HepG2 (cell line): Measurements from ENCODE around the gene RPA1. TPM values are rescaled to one million over a fixed set of nuclear protein-coding genes. Genes with fewer than 3 reads are reported as not detected.

ENCODE experiments used
- AGO2 ChIP-seq: fragments of 200-400 bp; formaldehyde crosslinking; optimal IDR thresholded peaks from 2 replicates; pipeline ENCODE3; 2017; ENCODE audit warnings: mild to moderate bottlenecking, low read depth, low read length, moderate library complexity
- ARID2 ChIP-seq: sonication (generic); formaldehyde crosslinking; IDR thresholded peaks from 2 replicates; pipeline ENCODE4 v1.8.1; 2022; ENCODE audit warnings: mild to moderate bottlenecking, missing genetic modification reagents, borderline replicate concordance
- CREM ChIP-seq, 2 experiments: sonication (generic) in 1 of 2; formaldehyde crosslinking in 1 of 2; IDR thresholded peaks; 2 replicates each; pipeline versions ENCODE4 v1.4.0 to v1.6.1; 2016 to 2020; ENCODE audit warnings: antibody characterized with exemption in 1 of 2, mild to moderate bottlenecking in 1 of 2, missing genetic modification reagents in 1 of 2
- FOXA3 ChIP-seq: IDR thresholded peaks from 2 replicates; pipeline ENCODE4 v1.6.1; 2016; ENCODE audit warnings: missing genetic modification reagents, missing compliant biosample characterization
- HNRNPLL ChIP-seq: fragments of 200-400 bp; formaldehyde crosslinking; IDR thresholded peaks from 2 replicates; pipeline ENCODE4 v1.6.1; 2017; ENCODE audit warnings: mild to moderate bottlenecking, low read depth, low read length; ENCODE audit not compliant: poor library complexity, severe bottlenecking
- IRX3 ChIP-seq: sonication (generic); formaldehyde crosslinking; IDR thresholded peaks from 2 replicates; pipeline ENCODE4 v1.8.1; 2023; ENCODE audit warnings: mild to moderate bottlenecking, low read depth, missing genetic modification reagents, borderline replicate concordance
- POLR2A ChIP-seq, 2 experiments: IDR thresholded peaks; 2 replicates each; pipeline ENCODE4 v1.6.1; 2011; ENCODE audit warnings: low read depth in 2 of 2, low read length in 2 of 2, mild to moderate bottlenecking in 1 of 2, moderate library complexity in 1 of 2; ENCODE audit not compliant: insufficient read depth in 1 of 2
- POLR2G ChIP-seq: fragments of 200-400 bp; formaldehyde crosslinking; IDR thresholded peaks from 2 replicates; pipeline ENCODE4 v1.6.1; 2018; ENCODE audit warnings: mild to moderate bottlenecking, low read depth, low read length, moderate library complexity
- RARA ChIP-seq: IDR thresholded peaks from 2 replicates; pipeline ENCODE4 v1.6.1; 2016; ENCODE audit warnings: missing genetic modification reagents, missing compliant biosample characterization
- SIN3A ChIP-seq: IDR thresholded peaks from 2 replicates; pipeline ENCODE4 v1.6.1; 2011; ENCODE audit warnings: low read depth, mild to moderate bottlenecking, control low read depth, low read length, borderline replicate concordance
- SMAD3 ChIP-seq: sonication (generic); formaldehyde crosslinking; IDR thresholded peaks from 2 replicates; pipeline ENCODE4 v1.4.0; 2020; ENCODE audit warnings: missing genetic modification reagents
- SNAI1 ChIP-seq: sonication (generic); formaldehyde crosslinking; IDR thresholded peaks from 2 replicates; pipeline ENCODE4 v1.5.0; 2020; ENCODE audit warnings: mild to moderate bottlenecking, missing genetic modification reagents, borderline replicate concordance
- SPEN ChIP-seq: sonication (generic); formaldehyde crosslinking; IDR thresholded peaks from 2 replicates; pipeline ENCODE4 v1.5.1; 2020; ENCODE audit warnings: low read depth, mild to moderate bottlenecking, missing genetic modification reagents
- TBL1XR1 ChIP-seq: fragments of 150-350 bp; IDR thresholded peaks from 2 replicates; pipeline ENCODE4 v1.6.1; 2014; ENCODE audit warnings: borderline replicate concordance, low read length; ENCODE audit not compliant: partially characterized antibody
- TGIF2 ChIP-seq: IDR thresholded peaks from 2 replicates; pipeline ENCODE4 v1.6.1; 2016; ENCODE audit warnings: control low read depth, missing compliant biosample characterization
- THYN1 ChIP-seq: sonication (generic); formaldehyde crosslinking; IDR thresholded peaks from 2 replicates; pipeline ENCODE4 v1.8.1; 2023; ENCODE audit warnings: low read depth, mild to moderate bottlenecking, moderate library complexity, missing genetic modification reagents, borderline replicate concordance
- ZBTB10 ChIP-seq: sonication (generic); formaldehyde crosslinking; IDR thresholded peaks from 2 replicates; pipeline ENCODE4 v1.4.0; 2020; ENCODE audit warnings: missing genetic modification reagents, borderline replicate concordance
- ZBTB21 ChIP-seq: sonication (generic); formaldehyde crosslinking; IDR thresholded peaks from 2 replicates; pipeline ENCODE4 v1.4.0; 2020; ENCODE audit warnings: missing genetic modification reagents
- ZFP90 ChIP-seq: sonication (generic); formaldehyde crosslinking; IDR thresholded peaks from 2 replicates; pipeline ENCODE4 v1.8.0; 2022; ENCODE audit warnings: missing genetic modification reagents, mild to moderate bottlenecking, inconsistent platforms, borderline replicate concordance
- ZHX1 ChIP-seq: sonication (generic); formaldehyde crosslinking; IDR thresholded peaks from 2 replicates; pipeline ENCODE4 v1.8.1; 2022; ENCODE audit warnings: low read depth, mild to moderate bottlenecking, missing genetic modification reagents
- ZNF431 ChIP-seq: sonication (generic); formaldehyde crosslinking; IDR thresholded peaks from 2 replicates; pipeline ENCODE4 v1.9.0; 2022; ENCODE audit warnings: missing genetic modification reagents, low read depth, mild to moderate bottlenecking, borderline replicate concordance
- ZNF564 ChIP-seq: sonication (generic); formaldehyde crosslinking; IDR thresholded peaks from 2 replicates; pipeline ENCODE4 v1.8.1; 2023; ENCODE audit warnings: mild to moderate bottlenecking, missing genetic modification reagents
- ZSCAN9 ChIP-seq: IDR thresholded peaks from 2 replicates; pipeline ENCODE4 v1.6.1; 2016; ENCODE audit warnings: borderline replicate concordance
- polyA plus RNA-seq, 8 experiments: library from polyadenylated mRNA; depleted of rRNA in 3 of 8; stranded (reverse) in 7 of 8; unstranded in 1 of 8; fragments of >200 nt; fragmentation: Illumina TruSeq in 4 of 8; extraction: Trizol in 4 of 8; gene quantifications; 2 replicates each; pipeline versions ENCODE4 v1.2.1 to v1.2.3, GENCODE V29; 2011 to 2016; ENCODE audit warnings: low read depth in 4 of 8, missing spikeins in 1 of 8, mixed read lengths in 1 of 8; ENCODE audit not compliant: insufficient read depth in 1 of 8
- total RNA-seq, 5 experiments: library from RNA; depleted of rRNA; stranded (reverse); fragments of >200 nt; fragmentation: Illumina TruSeq; extraction: Trizol; gene quantifications; 2 replicates each; pipeline ENCODE4 v1.2.3, GENCODE V29; 2016; ENCODE audit warnings: low read depth in 1 of 5
- TF ChIP-seq, protein P1 (sequence below): IDR thresholded peaks from 2 replicates; pipeline ENCODE4 v1.6.1; 2016; ENCODE audit warnings: missing compliant biosample characterization, missing genetic modification reagents, borderline replicate concordance

The RPA1 gene
- total and polyA plus RNA-seq, 2 of the 13 experiments (the other 11 are each of a cell fraction or from before 2014, with no cell fraction given), result 13.9 to 37.6 TPM

DNA sequence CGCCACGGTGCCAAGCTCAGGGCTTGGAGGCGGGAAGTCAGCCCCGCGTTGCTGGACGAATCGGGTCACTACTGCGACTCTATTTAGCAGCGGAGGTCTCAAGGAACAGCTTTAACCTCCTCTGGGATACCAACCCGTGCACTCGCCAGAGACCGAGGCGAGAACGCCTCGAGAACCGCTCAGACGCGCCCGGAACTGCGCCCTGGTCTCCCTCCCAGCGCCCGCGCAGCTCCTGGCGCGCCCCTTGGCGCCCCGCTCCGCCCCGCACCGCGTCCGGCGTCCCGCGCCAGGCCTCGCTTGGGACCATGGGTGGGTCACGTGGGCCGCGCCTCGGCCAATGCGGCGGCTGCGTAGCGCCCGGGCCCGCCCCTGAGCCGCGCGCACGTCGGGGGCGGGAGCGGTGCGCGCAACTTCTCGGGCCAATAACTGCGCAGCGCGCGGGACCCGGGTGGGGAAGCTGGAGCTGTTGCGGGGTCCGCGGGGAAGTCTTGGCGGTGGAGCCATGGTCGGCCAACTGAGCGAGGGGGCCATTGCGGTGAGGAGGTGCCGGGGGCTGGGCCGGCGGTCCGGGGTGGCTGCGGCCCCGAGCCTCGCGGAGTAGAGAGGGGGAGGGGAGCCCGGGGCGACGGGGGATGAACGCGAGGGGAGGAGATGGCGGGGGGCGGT is at the start of gene RPA1, which contains the start of gene SMYD4 (continued):
- no peak for TF ChIP-seq IRX3 (CRISPR knock-in tag)
- TF ChIP-seq, protein P1, sequence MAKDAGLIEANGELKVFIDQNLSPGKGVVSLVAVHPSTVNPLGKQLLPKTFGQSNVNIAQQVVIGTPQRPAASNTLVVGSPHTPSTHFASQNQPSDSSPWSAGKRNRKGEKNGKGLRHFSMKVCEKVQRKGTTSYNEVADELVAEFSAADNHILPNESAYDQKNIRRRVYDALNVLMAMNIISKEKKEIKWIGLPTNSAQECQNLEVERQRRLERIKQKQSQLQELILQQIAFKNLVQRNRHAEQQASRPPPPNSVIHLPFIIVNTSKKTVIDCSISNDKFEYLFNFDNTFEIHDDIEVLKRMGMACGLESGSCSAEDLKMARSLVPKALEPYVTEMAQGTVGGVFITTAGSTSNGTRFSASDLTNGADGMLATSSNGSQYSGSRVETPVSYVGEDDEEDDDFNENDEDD (CRISPR knock-in tag), result peak; percentile 96
- 0 out of 2 replicates have a peak, but pooled peaks have one; percentile 51 for TF ChIP-seq ZNF564 (CRISPR knock-in tag)
- TF ChIP-seq POLR2A (IDR thresholded peaks at IDR 0.05; ENCODE audit: insufficient read depth in 1 of 2, low read depth in 2 of 2, low read length in 2 of 2), result peak; percentile 74 to 93
- peak; percentile 86 for TF ChIP-seq POLR2G
- no peak for TF ChIP-seq SMAD3
- no peak for TF ChIP-seq TBL1XR1
- no peak for TF ChIP-seq AGO2
- no peak for TF ChIP-seq RARA (CRISPR knock-in tag)
- TF ChIP-seq SPEN, result peak; percentile 81; the same call in 1 of the 2 replicates
- TF ChIP-seq ZBTB10 (CRISPR knock-in tag), result no peak
- TF ChIP-seq SIN3A, result peak; percentile 74; the same call in 1 of the 2 replicates
- TF ChIP-seq ZNF431 (CRISPR knock-in tag), result peak; percentile 75; the same call in 1 of the 2 replicates
- no peak for TF ChIP-seq TGIF2 (CRISPR knock-in tag)
- TF ChIP-seq ZHX1 (CRISPR knock-in tag), result peak; percentile 51; the same call in 1 of the 2 replicates
- no peak for TF ChIP-seq ZSCAN9 (CRISPR knock-in tag)
- no peak for TF ChIP-seq ZBTB21 (CRISPR knock-in tag)
- no peak; the same call in 1 of the 2 replicates for TF ChIP-seq ZFP90 (CRISPR knock-in tag)
- no peak; the same call in 1 of the 2 replicates for TF ChIP-seq ARID2 (CRISPR knock-in tag)
- no peak for TF ChIP-seq THYN1
- 0 out of 2 replicates have a peak, but pooled peaks have one; percentile 69 for TF ChIP-seq SNAI1
- TF ChIP-seq CREM (IDR thresholded peaks at IDR 0.05), result no peak
- TF ChIP-seq CREM (CRISPR knock-in tag; IDR thresholded peaks at IDR 0.05), result no peak
- TF ChIP-seq FOXA3 (CRISPR knock-in tag), result peak; percentile 36; the same call in 1 of the 2 replicates
- peak; percentile 90 for TF ChIP-seq HNRNPLL
